Amniotic stem cell (primary cell): ENCODE data around the gene TMC2.
"Not testable (repeated sequence)": the region's sequence is repeated elsewhere in the genome, so short reads cannot be mapped to it uniquely, and the experiment has no call there.

ENCODE experiments used
- DNase-seq: peaks from one replicate; lab custom pipeline; 2025; lab: John Stamatoyannopoulos, UW

The TMC2 gene

DNA sequence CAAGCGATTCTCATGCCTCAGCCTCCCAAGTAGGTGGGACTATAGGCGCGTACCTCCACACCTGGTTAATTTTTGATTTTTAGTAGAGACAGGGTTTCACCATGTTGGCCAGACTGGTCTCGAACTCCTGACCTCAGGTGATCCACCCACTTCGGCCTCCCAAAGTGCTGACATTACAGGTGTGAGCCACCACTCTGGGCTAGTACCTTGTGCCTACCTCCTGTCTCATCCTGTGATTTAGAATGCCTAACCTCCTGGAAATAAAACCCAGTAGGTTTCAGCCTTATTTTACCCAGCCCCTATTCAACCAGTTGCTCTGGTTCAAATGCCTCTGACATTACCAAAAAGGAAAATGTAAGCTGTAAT is 10.2 kb upstream of the TMC2 start:
- DNase-seq, result not testable (repeated sequence)

DNA sequence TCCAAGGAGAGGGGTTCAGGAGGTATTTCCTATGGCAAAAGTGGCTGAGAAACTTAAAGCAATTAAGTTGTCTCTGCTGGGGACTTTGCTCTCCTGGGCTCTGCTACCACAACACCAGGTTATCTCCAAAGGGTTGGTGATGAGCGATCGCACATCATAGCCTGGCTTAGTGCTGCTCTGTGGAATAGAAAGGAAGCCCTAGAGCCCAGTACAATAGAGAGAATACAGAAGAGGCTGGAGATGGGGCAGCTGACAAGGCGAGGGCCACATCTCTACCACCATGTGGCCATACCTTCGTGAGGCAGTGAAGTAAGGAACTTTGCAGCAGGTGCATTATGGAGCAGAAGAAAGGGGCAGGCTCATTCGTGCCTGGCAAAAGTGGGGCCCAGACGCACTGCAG is 8.6 kb upstream of the TMC2 start:
- DNase-seq, result no peak

DNA sequence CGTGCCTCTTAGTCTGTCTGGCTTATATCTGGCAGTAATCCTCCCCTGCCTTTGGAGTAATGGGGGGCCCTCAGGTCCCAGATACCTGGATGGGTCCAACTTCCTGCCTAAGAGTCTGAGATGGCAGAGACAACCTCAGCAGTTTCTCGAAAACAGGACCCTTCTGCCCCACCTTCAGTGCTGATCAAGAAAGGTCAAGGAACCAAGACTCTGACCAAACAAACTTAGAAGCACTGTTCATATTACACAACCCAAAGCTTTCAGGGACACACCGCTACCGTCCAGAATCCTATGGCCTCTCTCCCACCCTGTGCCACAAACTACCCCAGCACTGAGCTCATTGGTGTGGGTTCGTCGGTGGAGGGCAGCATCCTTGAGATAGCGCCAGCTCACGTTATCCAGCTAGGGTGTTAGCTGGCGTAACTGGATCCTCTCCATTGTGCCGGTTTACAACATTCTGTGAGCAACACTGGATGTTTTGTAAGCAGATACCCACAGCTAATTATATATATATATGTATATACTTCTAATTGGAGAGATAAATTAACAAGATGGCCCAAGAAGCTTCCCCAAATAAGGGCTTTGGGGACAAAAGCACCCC is 7.6 kb upstream of the TMC2 start:
- DNase-seq, result no peak

DNA sequence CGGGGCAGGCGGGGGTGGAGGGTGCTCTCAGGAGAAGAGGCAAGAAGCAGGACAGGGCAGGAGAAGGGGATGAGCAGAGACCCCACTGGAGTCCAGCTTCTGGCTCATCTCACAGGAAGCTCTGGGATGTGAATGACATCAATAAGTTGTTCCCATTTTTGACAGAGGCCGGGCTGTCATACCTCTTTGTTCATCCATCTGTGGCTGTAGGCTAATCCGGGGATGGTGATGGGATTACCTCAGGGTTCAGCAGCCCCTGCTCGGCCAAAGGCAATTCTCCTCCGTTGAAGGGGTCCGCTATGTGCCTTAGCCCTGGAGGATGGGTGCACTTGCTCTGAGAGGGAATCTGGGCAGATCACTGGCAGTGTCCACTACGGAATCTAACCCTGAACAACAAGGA is 3.3 kb upstream of the TMC2 start:
- DNase-seq, result no peak

DNA sequence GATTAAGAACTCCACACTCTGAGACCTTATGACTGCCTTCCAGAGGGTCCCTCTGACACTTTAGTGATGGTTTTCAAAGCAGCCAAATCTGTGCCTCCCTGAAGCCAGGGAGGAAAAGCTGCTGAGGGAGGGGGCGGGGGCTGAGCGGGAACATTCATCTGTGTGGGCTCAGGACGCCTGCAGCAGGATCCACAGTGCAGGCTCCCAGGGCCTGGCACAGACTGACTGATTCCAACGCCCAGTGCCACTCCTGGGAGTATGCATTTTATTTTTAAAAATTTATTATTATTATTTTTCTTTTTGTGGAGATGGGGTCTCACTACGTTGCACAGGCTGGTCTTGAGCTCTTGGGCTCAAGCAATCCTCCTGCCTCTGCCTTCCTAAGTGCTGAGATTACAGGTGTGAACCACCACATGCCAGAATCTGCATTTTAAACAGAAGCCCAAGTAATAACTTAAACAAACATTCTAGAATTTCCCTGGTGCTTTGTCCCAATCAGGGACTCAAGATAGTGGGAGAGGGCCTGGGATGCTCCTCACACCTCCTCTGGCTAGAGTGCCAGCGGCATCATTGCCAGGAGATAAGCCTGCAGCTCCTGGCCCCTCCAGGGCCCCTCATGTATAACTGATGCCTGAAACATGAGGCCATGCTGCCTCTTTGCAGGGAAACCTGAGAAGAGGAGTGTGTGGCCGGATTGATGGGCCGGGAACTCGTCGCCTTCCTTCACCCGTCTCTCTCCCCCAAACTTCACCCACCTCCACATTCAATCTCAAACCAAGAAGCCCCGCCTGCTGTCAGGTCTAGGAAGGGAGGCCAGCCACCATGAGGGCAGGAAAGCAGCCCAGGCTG is 438 bp upstream of the TMC2 start:
- DNase-seq, result no peak

DNA sequence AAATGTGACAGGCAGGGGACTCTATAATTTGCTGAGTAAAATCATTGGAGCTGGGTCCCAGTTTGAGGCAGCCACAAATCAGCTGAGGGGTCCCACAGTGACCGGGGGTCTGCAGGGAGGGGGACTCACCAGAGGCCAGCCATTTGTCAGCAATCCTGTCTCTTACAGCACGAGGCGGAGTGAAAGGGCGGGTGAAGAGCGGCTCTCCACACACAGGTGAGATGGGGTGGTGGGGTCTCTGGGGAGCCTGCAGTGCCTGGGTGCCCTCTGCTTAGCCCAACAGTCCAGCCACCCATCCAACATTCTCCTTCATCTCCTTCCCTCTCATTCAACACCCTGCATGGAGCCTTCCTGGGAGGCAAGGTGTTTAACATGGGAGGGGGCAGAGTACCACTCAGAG is 728 bp downstream of the TMC2 start:
- DNase-seq, result no peak

DNA sequence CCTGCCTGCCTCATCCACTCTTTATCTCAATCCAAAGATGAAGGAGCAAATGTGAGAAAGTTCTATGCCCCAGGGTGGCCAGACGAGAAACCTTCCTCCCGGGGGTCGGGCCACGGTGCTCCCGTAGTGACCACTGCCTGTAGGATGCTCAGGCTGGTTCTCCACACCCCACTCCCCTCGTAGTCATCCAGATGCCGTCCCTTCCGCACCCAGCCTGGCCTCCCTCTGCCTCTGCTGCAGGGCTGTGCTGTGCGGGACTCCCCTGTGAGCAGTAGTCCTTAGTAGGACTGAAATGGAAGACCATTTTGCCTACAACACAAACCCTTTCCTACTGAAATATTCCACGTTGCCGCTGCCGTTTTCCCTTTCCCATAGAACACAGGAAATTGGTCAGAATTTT is 2.0 kb downstream of the TMC2 start:
- DNase-seq, result no peak

DNA sequence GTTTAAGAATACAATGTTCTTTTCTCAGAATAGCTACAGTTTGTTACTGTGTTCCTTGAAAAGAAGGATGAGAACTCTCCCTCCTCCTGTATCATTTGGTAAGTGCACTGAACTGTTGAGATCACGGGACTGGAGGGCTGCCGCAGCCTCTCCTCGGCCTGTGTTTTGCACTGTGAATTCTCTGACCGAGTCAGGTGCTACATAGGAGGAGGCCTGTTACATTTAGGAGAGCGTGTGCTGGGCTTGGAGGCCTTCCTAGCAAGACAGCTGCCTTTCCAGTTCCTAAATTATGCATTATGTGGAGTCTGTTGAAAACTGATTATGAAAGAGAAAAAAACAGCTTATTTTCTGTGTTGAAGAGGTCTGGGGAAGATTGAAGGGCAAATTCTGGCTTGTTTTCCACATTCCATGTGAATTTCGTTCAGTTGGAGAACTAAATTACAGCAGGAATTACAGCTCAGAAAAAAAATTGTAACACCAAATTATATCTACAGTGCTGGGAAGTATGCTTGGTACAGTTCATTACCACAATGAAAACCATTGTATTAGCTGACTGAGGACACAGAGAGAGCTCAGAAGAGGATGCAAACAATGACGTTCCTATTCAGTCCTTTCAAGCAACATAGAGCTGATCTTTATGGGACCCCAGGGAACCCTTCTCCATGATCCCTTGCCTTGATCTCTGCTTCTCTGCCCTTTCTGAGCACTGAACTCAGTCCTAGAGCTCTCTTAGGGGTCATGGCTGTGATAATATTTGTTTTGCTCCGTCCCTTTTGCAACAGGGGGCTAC is 2.8 kb downstream of the TMC2 start:
- no peak for DNase-seq

DNA sequence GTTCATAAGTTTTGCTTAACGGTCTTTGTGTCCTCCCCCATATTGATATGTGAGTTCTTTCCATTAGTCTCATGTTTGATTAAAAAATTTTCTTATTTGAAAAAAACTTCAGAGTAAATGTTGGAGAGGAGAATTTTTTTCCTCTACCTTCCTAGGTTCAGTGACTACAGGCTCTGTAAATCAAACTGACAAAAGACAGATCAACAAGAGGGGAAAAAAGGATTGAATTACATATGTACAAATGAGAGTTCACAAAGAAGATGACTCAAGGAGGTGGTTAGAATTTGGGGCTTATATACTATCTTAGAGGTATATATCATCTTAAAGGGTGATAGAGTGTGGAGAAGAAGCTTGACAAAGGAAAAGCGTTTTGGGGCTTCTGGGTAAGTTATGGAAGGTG is 5.6 kb downstream of the TMC2 start:
- no peak for DNase-seq

DNA sequence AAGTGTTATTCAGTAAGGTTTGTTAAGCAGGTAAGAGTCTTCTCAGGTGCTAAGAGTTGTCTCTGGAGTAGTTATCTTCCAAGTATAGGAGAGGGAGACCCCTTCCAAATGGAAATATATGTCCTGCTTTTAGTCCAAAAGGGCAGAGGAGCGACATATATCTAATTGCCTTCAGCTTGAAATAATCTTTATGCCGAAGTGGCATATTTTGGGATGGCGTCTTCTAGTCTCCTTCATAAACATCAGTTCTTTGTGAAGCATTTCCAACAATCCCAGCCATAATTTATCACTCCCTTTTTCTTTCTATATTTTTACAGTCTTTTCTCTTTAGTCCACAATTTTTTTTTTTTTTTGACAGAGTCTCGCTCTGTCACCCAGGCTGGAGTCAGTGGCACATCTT is 6.0 kb downstream of the TMC2 start:
- DNase-seq, result no peak

DNA sequence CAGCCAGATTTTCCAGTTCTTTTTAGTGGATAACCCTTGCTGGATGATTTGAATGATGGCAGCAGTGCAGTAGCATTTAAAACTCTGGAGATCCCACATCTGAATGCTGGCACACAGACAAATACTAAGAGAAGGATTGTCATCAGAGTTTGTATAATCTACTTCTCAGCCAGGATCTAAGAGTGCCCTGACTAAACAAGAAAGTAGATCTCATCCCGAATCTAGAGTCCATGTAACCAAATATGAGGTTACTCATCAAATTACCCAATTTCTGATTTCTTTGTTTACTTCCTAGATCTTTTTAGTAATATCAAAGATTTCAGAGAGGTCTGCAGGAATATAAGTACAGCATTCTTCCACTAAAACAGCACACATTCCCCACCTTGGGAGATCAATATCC is 7.8 kb downstream of the TMC2 start:
- DNase-seq, result no peak

DNA sequence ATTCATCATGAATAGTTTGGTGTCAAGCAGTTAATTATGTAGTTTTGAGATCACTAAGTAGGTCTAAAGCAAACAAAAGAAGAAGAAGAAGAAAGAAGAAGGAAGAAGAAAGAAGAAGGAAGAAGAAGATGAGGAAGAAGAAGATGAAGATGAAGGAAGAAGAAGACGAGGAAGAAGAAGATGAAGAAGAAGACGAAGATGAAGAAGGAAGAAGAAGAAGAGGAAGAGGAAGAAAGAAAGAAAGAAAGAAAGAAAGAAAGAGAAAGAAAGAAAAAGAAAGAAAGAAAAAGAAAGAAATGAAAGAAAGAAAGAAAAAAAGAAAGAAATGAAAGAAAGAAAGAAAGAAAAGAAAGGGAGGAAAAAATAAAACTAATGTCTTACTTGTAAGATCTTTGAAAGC is 9.2 kb downstream of the TMC2 start:
- DNase-seq, result no peak

DNA sequence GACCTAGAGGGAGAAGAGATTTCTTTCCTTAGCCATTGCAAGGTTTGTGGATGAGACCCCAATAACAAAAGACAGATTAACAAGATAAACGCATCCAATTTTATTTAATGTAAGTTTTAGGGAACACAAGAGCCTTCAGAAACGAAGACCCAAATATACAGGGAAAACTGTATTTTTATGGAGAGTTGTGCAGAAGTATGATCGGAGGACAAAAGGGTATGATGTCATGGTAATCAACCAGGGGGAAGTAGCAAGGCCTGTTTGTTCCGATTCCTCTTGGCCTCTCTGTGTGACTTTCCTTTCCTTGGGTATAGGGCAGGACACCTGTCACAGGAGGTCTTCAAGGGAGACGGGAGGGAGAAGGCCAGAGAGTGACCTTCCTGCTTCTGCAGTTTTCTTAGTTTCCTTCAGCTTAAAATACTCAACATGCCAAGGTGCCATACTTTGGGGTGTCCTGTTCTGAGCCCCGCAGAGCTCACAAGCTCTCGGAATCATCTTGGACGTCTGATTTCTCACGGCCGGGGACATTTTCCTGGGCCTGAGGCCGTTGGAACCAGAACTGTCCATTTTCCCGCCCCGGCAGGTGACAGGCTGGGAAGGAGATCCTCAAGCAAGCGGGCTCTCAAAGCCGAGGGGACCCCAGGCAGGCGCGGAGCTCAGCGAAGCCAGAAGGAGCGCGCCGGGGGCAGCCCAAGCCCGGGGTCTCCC is 21.7 kb downstream of the TMC2 start:
- no peak for DNase-seq

DNA sequence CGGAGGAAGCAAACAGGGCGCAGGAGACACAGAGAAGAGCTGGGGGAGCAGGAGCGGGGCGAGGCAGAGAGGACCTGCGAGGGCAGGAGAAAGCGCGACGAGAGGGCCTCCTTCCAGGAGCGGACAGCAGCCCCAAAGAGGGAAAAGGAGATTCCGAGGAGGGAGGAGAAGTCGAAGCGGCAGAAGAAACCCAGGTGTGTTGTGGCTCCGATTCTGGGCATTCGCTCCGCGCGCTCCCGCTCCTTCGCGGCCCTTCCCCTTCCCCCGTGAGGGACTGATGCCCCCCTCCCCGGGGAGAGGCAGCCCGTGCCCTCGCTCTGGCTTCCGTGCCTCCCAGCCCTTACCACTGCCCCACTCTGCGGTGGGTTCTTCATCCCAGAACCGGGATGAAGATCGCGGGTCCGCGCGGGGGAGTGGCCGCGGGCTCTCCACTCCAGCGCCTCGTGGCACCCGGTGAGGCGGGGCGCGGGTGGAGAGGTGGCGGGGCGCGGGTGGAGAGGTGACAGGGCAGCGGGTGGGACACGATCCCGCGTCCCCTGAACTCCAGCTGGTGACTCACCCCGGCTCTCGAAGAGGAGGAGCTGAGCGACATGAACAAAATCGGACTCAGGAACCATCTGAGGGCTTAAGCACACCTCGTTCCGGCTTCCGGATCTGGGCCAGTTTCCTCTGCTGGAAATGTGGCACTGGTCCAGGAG is 22.4 kb downstream of the TMC2 start:
- DNase-seq, result no peak

DNA sequence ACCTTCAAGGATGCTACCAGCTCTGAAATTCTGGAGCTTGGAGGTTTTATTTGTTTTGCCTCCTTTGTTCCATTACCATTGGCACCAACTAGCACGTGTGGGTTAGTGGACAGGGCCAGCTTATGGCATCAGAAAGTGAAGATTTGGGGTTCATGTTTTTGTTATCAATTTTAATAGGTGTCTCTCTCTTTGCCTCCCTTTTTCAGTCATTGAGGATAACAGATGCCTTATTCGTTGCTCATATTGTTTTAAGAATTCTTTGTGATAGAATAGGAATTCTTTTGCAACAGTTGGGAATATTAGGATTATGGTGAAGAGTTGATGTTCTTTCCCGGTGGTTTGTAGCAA is 22.9 kb downstream of the TMC2 start:
- no peak for DNase-seq

DNA sequence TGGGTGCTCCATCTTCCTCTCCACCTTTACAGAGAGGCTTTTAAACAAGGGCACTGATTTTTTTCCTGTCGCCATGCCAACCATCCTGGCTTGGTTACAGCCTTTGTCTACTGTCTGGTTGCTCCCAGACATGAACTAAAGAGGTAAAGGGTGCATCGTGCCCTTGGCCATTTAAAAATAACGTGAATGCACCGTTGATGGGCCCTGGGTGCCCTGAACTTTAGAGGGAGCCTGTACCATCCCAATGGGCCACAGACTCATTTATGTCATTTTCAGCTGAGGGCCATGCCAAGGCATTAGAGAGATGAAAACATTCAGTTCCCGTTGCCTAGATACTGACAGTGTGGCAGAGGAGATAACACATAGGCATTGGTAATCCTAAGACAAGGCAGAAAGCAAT is 23.3 kb downstream of the TMC2 start:
- DNase-seq, result no peak

DNA sequence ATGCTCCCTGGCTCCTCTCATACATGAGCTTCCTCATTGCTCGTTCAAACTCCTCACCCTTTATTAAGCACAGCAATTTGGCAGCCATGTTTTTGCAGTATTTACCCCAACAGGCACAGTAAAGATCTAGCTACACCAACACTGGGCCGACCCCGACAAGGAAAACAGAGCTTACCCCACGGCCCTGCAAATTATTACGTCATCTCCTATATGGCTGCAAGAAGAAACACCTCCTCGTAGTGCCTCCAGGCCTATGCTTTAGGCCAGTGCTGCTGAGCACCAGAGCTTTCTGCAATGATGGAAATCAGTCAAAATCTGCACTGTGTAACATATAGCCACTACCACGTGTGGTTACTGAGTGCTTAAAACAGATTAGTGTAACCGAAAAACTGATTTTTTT is 26.7 kb downstream of the TMC2 start:
- DNase-seq, result no peak

DNA sequence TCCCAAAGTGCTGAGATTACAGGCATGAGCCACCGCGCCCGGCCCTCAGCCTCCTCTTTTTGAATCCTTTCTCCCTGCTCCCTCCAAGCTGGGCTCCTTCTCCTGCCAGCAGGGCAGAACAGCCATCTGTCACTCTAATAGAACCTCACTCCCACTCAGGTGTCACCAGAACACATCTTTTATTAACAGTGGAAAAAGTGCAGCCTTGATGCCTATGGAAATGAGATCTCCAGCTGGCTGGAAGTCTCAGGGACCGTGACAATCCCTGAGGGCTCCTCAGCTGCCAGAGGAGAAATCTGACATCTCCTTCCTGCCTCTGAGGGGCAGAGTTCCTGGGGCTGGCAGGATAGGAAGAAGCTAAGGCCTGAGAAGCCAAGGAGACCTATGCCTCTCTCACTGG is 28.0 kb downstream of the TMC2 start:
- DNase-seq, result no peak

DNA sequence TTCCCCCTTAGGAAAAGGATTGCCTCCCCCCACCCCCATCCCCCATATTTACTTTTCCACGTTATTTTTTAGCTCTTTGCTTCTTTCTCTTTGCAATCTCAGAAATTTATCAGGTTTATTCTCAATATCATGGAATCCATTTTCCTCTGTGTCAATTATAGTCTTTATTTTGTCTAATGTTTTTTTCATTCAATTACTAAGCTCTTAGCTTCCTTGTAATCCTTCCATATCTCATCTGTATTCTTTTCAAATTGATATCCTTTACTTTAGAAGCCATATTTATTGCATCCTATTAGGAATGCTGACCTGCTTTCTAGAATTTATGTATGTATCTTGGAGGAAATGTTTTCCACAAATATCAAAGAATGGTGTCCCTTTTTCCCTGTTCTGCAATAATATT is 39.3 kb downstream of the TMC2 start:
- DNase-seq, result no peak

DNA sequence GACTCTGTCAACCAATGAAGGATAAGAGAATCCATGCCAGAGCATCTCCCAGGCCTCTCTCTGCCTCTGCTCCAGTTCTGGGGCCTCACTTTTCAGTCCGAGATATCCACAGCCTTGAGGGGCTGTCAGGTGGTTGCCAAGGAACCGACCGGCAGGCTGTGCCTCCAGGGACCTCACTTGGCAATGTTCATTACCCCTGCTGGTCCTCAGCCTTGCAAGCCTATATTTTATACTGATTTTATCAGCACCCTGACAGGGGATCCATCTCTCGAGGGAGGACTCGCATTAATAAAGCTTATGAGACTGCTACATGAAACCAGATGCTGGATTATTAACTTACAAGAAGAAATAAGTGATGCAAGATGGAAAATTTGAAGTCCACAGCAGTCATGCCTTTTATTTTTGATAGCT is 39.9 kb downstream of the TMC2 start:
- no peak for DNase-seq

DNA sequence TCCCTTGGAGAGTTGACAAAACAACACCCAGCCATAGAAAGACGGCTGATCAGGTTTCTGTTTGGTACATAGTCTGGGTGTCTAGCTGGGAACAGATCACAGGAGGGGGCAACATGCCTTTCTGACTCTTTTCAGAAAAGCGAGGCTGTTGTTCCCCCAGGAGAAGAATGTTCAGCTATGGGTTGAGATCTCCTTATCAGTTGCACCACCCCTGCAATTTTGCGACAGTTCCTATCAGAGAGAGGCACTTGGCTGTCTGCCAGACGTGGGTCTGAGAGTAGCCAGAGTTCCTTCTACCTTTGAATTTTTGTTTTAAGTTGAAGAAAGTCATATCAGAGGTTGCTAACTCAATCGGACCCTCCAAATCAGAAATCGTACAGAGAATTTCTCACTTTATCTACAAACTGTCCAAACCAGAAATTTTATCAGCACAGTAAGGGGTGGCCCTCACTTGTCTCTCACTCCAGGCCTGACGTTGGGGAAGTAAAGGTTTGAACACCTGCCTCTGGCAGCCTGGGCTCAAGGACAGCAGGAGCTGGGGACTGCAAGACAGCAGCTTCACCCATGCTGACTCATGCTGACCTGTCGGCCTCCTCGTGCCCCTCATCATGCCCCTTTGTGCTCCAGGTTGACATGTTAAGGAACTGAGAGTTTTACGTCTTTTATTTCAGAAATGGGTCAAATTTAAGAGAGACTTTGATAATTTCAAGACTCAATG is 42.3 kb downstream of the TMC2 start:
- DNase-seq, result no peak
